IMR-90 (cell line): ENCODE results near the gene CTAG1A. TPM values are rescaled to one million over a fixed set of nuclear protein-coding genes. Genes with fewer than 3 reads are reported as not detected.

Source experiments
- ATAC-seq: fragments of 200-7000 bp; cut with Tn5 transposase; 2 replicates; pipeline ENCODE4 v1.9.1; 2020; ENCODE audit warnings: low read depth, mild to moderate bottlenecking, moderate library complexity
- BruUV-seq: library from RNA; stranded (reverse); fragments of 400-500 nt; replicated peaks from 2 replicates; lab custom pipeline; 2021; lab: Mats Ljungman, UMichigan
- CTCF ChIA-PET: fragments of 300-600 bp; formaldehyde crosslinking; extraction: SDS; loops from one replicate; lab custom pipeline; 2021; ENCODE audit warnings: antibody characterized with exemption; lab: Yijun Ruan, JAX
- POLR2A ChIA-PET: fragments of 300-600 bp; sonication (Branson Sonifier 250); formaldehyde crosslinking; loops from one replicate; lab custom pipeline; 2022; ENCODE audit warnings: antibody characterized with exemption; ENCODE audit not compliant: unreplicated experiment; lab: Charles Lee
- DNase-seq: peaks from one replicate; pipeline ENCODE4 v3.0.0; 2013
- H2AFZ ChIP-seq: replicated peaks from 2 replicates; pipeline ENCODE3; 2013; ENCODE audit warnings: low read length, mild to moderate bottlenecking; ENCODE audit not compliant: poor library complexity
- H2AK5ac ChIP-seq: 2 replicates; pipeline ENCODE4 v1.6.1; 2013; ENCODE audit warnings: low read depth, low read length, inconsistent platforms
- H2AK9ac ChIP-seq: replicated peaks from 2 replicates; pipeline ENCODE3; 2013; ENCODE audit warnings: mild to moderate bottlenecking, low read depth, low read length, moderate library complexity; ENCODE audit not compliant: poor library complexity
- H2BK120ac ChIP-seq: 2 replicates; pipeline ENCODE4 v1.6.1; 2013; ENCODE audit warnings: low read depth, low read length, inconsistent platforms
- H2BK15ac ChIP-seq: 3 replicates; pipeline ENCODE4 v1.6.1; 2013; ENCODE audit warnings: low read depth, low read length, inconsistent platforms
- H2BK20ac ChIP-seq: 2 replicates; pipeline ENCODE4 v1.6.1; 2013; ENCODE audit warnings: low read depth, mild to moderate bottlenecking, inconsistent platforms, low read length, moderate library complexity
- H2BK5ac ChIP-seq: 2 replicates; pipeline ENCODE4 v1.6.1; 2013; ENCODE audit warnings: mild to moderate bottlenecking, low read depth, low read length, inconsistent platforms; ENCODE audit not compliant: poor library complexity, severe bottlenecking
- H3K14ac ChIP-seq: replicated peaks from 2 replicates; pipeline ENCODE4 v1.6.1; 2013; ENCODE audit warnings: low read depth, low read length, inconsistent platforms
- H3K18ac ChIP-seq: 2 replicates; pipeline ENCODE4 v1.6.1; 2013; ENCODE audit warnings: low read depth, low read length, control low read depth
- H3K23ac ChIP-seq: 2 replicates; pipeline ENCODE4 v1.6.1; 2013; ENCODE audit warnings: low read depth, low read length, inconsistent platforms
- H3K27ac ChIP-seq: 2 replicates; pipeline ENCODE4 v1.5.1; 2013; ENCODE audit warnings: mild to moderate bottlenecking, control low read depth, low read length; ENCODE audit not compliant: insufficient read depth
- H3K27me3 ChIP-seq: 2 replicates; pipeline ENCODE4 v1.6.1; 2013; ENCODE audit warnings: low read length; ENCODE audit not compliant: control insufficient read depth, insufficient read depth
- H3K36me3 ChIP-seq: 2 replicates; pipeline ENCODE4 v1.6.1; 2013; ENCODE audit warnings: low read length, mixed read lengths; ENCODE audit not compliant: control insufficient read depth, insufficient read depth
- H3K4ac ChIP-seq: 2 replicates; pipeline ENCODE4 v1.6.1; 2013; ENCODE audit warnings: low read depth, low read length, inconsistent platforms
- H3K4me1 ChIP-seq: 2 replicates; pipeline ENCODE4 v1.6.1; 2013; ENCODE audit warnings: low read length, mixed read lengths; ENCODE audit not compliant: control insufficient read depth, insufficient read depth
- H3K4me2 ChIP-seq: 2 replicates; pipeline ENCODE4 v1.6.1; 2013; ENCODE audit warnings: low read depth, mild to moderate bottlenecking, control low read depth, low read length, moderate library complexity
- H3K4me3 ChIP-seq: 2 replicates; pipeline ENCODE4 v1.5.1; 2013; ENCODE audit warnings: low read depth, mild to moderate bottlenecking, control low read depth, low read length, moderate library complexity; ENCODE audit not compliant: insufficient read depth
- H3K56ac ChIP-seq: 2 replicates; pipeline ENCODE4 v1.6.1; 2013; ENCODE audit warnings: low read length, inconsistent platforms; ENCODE audit not compliant: insufficient read depth; ENCODE audit errors: extremely low read depth
- H3K79me1 ChIP-seq, 2 experiments: 2 replicates each; pipeline ENCODE4 v1.6.1; 2013; ENCODE audit warnings: low read length in 2 of 2, inconsistent platforms in 1 of 2, low read depth in 1 of 2
- H3K9ac ChIP-seq: 2 replicates; pipeline ENCODE4 v1.6.1; 2013; ENCODE audit warnings: low read depth, low read length, control low read depth
- H3K9me1 ChIP-seq: 2 replicates; pipeline ENCODE4 v1.6.1; 2013; ENCODE audit warnings: low read length, inconsistent platforms; ENCODE audit not compliant: insufficient read depth
- H3K9me3 ChIP-seq: 2 replicates; pipeline ENCODE4 v1.6.1; 2013; ENCODE audit warnings: low read length; ENCODE audit not compliant: control insufficient read depth, insufficient read depth
- H4K20me1 ChIP-seq: 2 replicates; pipeline ENCODE4 v1.6.1; 2013; ENCODE audit warnings: low read length, inconsistent platforms; ENCODE audit not compliant: insufficient read depth
- H4K5ac ChIP-seq: 2 replicates; pipeline ENCODE4 v1.6.1; 2013; ENCODE audit warnings: mild to moderate bottlenecking, low read depth, low read length, control low read depth
- H4K8ac ChIP-seq, 2 experiments: 2 replicates each; pipeline ENCODE4 v1.6.1; 2013; ENCODE audit warnings: low read depth in 2 of 2, low read length in 2 of 2, control low read depth in 1 of 2, inconsistent platforms in 1 of 2
- H4K91ac ChIP-seq: 2 replicates; pipeline ENCODE4 v1.6.1; 2013; ENCODE audit warnings: low read depth, low read length, inconsistent platforms; ENCODE audit not compliant: insufficient read depth
- BHLHE40 ChIP-seq: fragments of 150-350 bp; IDR thresholded peaks from 2 replicates; pipeline ENCODE4 v1.6.1; 2016; ENCODE audit warnings: mild to moderate bottlenecking, low read depth, low read length
- MAFK ChIP-seq: IDR thresholded peaks from 2 replicates; pipeline ENCODE4 v1.6.1; 2012; ENCODE audit warnings: low read depth, low read length, improper control_type of control experiment
- RCOR1 ChIP-seq: IDR thresholded peaks from 2 replicates; pipeline ENCODE4 v1.6.1; 2012; ENCODE audit warnings: mild to moderate bottlenecking, low read length, improper control_type of control experiment; ENCODE audit not compliant: insufficient replicate concordance
- WGBS, 2 experiments: methylation state at CpG; one replicate each; pipeline versions ENCODE4 v1.1.5 to v1.1.7; 2013; ENCODE audit warnings: missing lambda C conversion rate in 2 of 2; ENCODE audit not compliant: insufficient read length in 1 of 2; ENCODE audit errors: extremely low coverage in 2 of 2; 5-methylcytosine and 5-hydroxymethylcytosine counted together
- dilution Hi-C: fragments of 300-500 bp; cut with HindIII; formaldehyde crosslinking; loops from one replicate; pipeline ENCODE4 v1.14.3; 2018; ENCODE audit warnings: low sequenced_read_pairs; ENCODE audit not compliant: unreplicated experiment
- in situ Hi-C: fragments of 300-500 bp; cut with MboI; formaldehyde crosslinking; loops from 3 replicates; pipeline ENCODE4 v1.14.3; 2019; ENCODE audit warnings: low sequenced_read_pairs, inconsistent platforms, mixed read lengths
- intact Hi-C: fragments of 100-400 bp; cut with micrococcal nuclease; formaldehyde crosslinking; loops from 2 replicates; pipeline ENCODE4 v1.10.0; 2022
- polyA plus RNA-seq, 3 experiments: library from polyadenylated mRNA; depleted of rRNA; stranded (reverse); fragments of >200 nt; gene quantifications; 2 replicates each; pipeline ENCODE4 v1.2.3, GENCODE V29; 2012; ENCODE audit warnings: low replicate concordance in 1 of 3
- total RNA-seq: library from RNA; depleted of rRNA; stranded (reverse); fragments of >200 nt; gene quantifications from 2 replicates; pipeline ENCODE4 v1.2.3, GENCODE V29; 2012

CTAG1A gene
- total and polyA plus RNA-seq, 2 of the 4 experiments (the other 2 are of a cell fraction): not detected

GRCh38 chrX:154535892-154536291 lies 49.0 kb upstream of the CTAG1A start:
- in situ Hi-C loops: loop anchor here (25.0 kb wide), 1 partner anchor 1574 kb away; no protein-coding TSS in a partner anchor
- intact Hi-C loops: no loop called here
- no peak overlapping the region for H4K91ac ChIP-seq
- H4K8ac ChIP-seq: no peak overlapping the region
- CTCF ChIA-PET: no interaction called here
- H3K4me1 ChIP-seq: peaks cover 5% of the 10 kb centered on the region
- no peak for ATAC-seq
- no peak overlapping the region for H3K56ac ChIP-seq
- peaks cover 50% of the 10 kb centered on the region for H3K36me3 ChIP-seq
- H3K18ac ChIP-seq: no peak overlapping the region
- no peak overlapping the region for H2BK20ac ChIP-seq
- no peak overlapping the region for H2AFZ ChIP-seq
- no peak overlapping the region for H3K23ac ChIP-seq
- H2BK120ac ChIP-seq: no peak overlapping the region
- H3K9ac ChIP-seq: no peak overlapping the region
- H2BK15ac ChIP-seq: no peak overlapping the region
- H3K9me3 ChIP-seq: no peaks in the 10 kb centered on the region
- no peak overlapping the region for H2BK5ac ChIP-seq
- H3K4ac ChIP-seq: no peak overlapping the region
- no peak for DNase-seq
- TF ChIP-seq RCOR1 (no peak), BHLHE40 (no peak), MAFK (no peak)
- dilution Hi-C loops: no loop called here
- no peak overlapping the region for H3K14ac ChIP-seq
- H3K4me3 ChIP-seq: no peak overlapping the region
- H3K9me1 ChIP-seq: peaks cover 2% of the 10 kb centered on the region
- 100% methylated on average over 2 of the region's 9 CpGs; no CpG with 5 or more reads in 1 of the 2 experiments for WGBS, 2 experiments
- H3K4me2 ChIP-seq: no peak overlapping the region
- H3K27ac ChIP-seq: no peak overlapping the region
- POLR2A ChIA-PET: no interaction called here
- no TSS peak for BruUV-seq
- H2AK9ac ChIP-seq: no peak overlapping the region
- H3K27me3 ChIP-seq: no peaks in the 10 kb centered on the region
- H4K20me1 ChIP-seq: peaks cover 12% of the 10 kb centered on the region
- H4K5ac ChIP-seq: no peak overlapping the region
- no peak overlapping the region for H2AK5ac ChIP-seq
- H3K79me1 ChIP-seq: peaks cover 0 to 28% of the 10 kb centered on the region in 2 experiments; a peak in 2 of 4 replicates
